ENCODE results near the gene MS4A15. TPM values are rescaled to one million over a fixed set of nuclear protein-coding genes. Genes with fewer than 3 reads are reported as not detected.

Gene MS4A15
- total RNA-seq, 4 donors from 2014 or later: not detected

GRCh38 chr11:60810151-60810550 lies 53.5 kb downstream of the MS4A15 start:
- Histone ChIP-seq H3K4me1 (peaks cover 0 to 6% (median 0%) of the 10 kb centered on the region in 3 donors), H3K4me3 (no peak overlapping the region), H3K27me3 (peaks cover 0 to 13% (median 0%) of the 10 kb centered on the region in 4 donors), H3K27ac (no peak overlapping the region), H3K36me3 (no peaks in the 10 kb centered on the region), H3K9me3 (no peaks in the 10 kb centered on the region)
- WGBS, 2 donors: 100% methylated on average over 3 of the region's 4 CpGs
- TF ChIP-seq CTCF (IDR thresholded peaks at IDR 0.05): no peak
- no peak for TF ChIP-seq POLR2A (IDR thresholded peaks at IDR 0.05)
- intact Hi-C loops (cut with DNase I): no loop called here
- DNase-seq: no peak

GRCh38 chr11:60810569-60810968 lies 53.9 kb downstream of the MS4A15 start:
- intact Hi-C loops (cut with DNase I): no loop called here
- 80% methylated on average over 3 of the region's 8 CpGs; no CpG with 5 or more reads in 1 of the 2 donors for WGBS, 2 donors
- TF ChIP-seq POLR2A (IDR thresholded peaks at IDR 0.05): no peak
- no peak for TF ChIP-seq CTCF (IDR thresholded peaks at IDR 0.05)
- Histone ChIP-seq H3K36me3 (no peaks in the 10 kb centered on the region), H3K27ac (no peak overlapping the region), H3K4me3 (no peak overlapping the region), H3K9me3 (no peaks in the 10 kb centered on the region), H3K27me3 (peaks cover 0 to 13% (median 0%) of the 10 kb centered on the region in 4 donors), H3K4me1 (peaks cover 0 to 6% (median 0%) of the 10 kb centered on the region in 3 donors)
- DNase-seq: no peak

GRCh38 chr11:60813324-60813723 lies 56.7 kb downstream of the MS4A15 start:
- intact Hi-C loops (cut with DNase I): no loop called here
- TF ChIP-seq CTCF (IDR thresholded peaks at IDR 0.05) (no peak), POLR2A (IDR thresholded peaks at IDR 0.05) (no peak)
- Histone ChIP-seq H3K4me3 (no peak overlapping the region), H3K27ac (no peak overlapping the region), H3K36me3 (no peaks in the 10 kb centered on the region), H3K4me1 (peaks cover 0 to 6% (median 0%) of the 10 kb centered on the region in 3 donors), H3K9me3 (peaks cover 0 to 13% (median 12%) of the 10 kb centered on the region in 3 donors), H3K27me3 (peaks cover 0 to 13% (median 0%) of the 10 kb centered on the region in 4 donors)
- DNase-seq: no peak
- 90 to 100% methylated on average over 1 of the region's 1 CpG for WGBS, 2 donors

- Histone ChIP-seq H3K27ac (no peak overlapping the region), H3K27me3 (peaks cover 0 to 13% (median 0%) of the 10 kb centered on the region in 4 donors), H3K36me3 (no peaks in the 10 kb centered on the region), H3K4me3 (no peak overlapping the region), H3K4me1 (peaks cover 0 to 6% (median 0%) of the 10 kb centered on the region in 3 donors), H3K9me3 (peaks cover 0 to 13% (median 12%) of the 10 kb centered on the region in 3 donors)
- intact Hi-C loops (cut with DNase I): no loop called here
- 79 to 83% methylated on average over 2 of the region's 2 CpGs for WGBS, 2 donors
- DNase-seq: no peak
- TF ChIP-seq POLR2A (IDR thresholded peaks at IDR 0.05) (no peak), CTCF (IDR thresholded peaks at IDR 0.05) (no peak)
Observed at GRCh38 chr11:60814112-60814511, 57.4 kb downstream of the MS4A15 start.

GRCh38 chr11:60816590-60817157 lies 60.0 kb downstream of the MS4A15 start:
- WGBS, 2 donors: 72 to 100% methylated on average over 2 of the region's 2 CpGs
- TF ChIP-seq CTCF (IDR thresholded peaks at IDR 0.05): no peak
- Histone ChIP-seq H3K9me3 (peaks cover 0 to 13% (median 12%) of the 10 kb centered on the region in 3 donors), H3K4me3 (no peak overlapping the region), H3K4me1 (no peaks in the 10 kb centered on the region), H3K36me3 (no peaks in the 10 kb centered on the region), H3K27ac (no peak overlapping the region), H3K27me3 (no peaks in the 10 kb centered on the region)
- no peak for DNase-seq
- intact Hi-C loops (cut with DNase I): no loop called here

All from esophagus squamous epithelium (tissue), 5 donors.